GM12892 (cell line): Measurements from ENCODE around the gene NACC1.

Experiments
- POLR2A ChIP-seq: IDR thresholded peaks from 2 replicates; pipeline ENCODE4 v1.6.1; 2011; ENCODE audit warnings: low read depth, low read length, control low read depth
- POLR2AphosphoS5 ChIP-seq: IDR thresholded peaks from 2 replicates; pipeline ENCODE4 v1.6.1; 2011; ENCODE audit warnings: low read depth, low read length, control low read depth
- TAF1 ChIP-seq: IDR thresholded peaks from 2 replicates; pipeline ENCODE4 v1.6.1; 2011; ENCODE audit warnings: low read depth, mild to moderate bottlenecking, control low read depth, low read length, borderline replicate concordance

- no peak for TF ChIP-seq POLR2A
- TF ChIP-seq TAF1: no peak
- TF ChIP-seq POLR2AphosphoS5: no peak
Measured at GRCh38 chr19:13094771-13095392, 23.2 kb upstream of the NACC1 start.
